DOHH2 (cell line): Measurements from ENCODE around the gene PKNOX1.

ENCODE experiments used
- H3F3A ChIP-seq: fragments of 200-600 bp; sonication (generic), shearing (Covaris generic); 2 replicates; pipeline ENCODE4 v1.6.0; 2016; ENCODE audit warnings: antibody characterized with exemption, mild to moderate bottlenecking; ENCODE audit not compliant: control insufficient read depth, insufficient read depth
- H3K27ac ChIP-seq: fragments of 200-600 bp; sonication (generic); 2 replicates; pipeline ENCODE4 v1.5.1; 2014; ENCODE audit warnings: low read depth, mild to moderate bottlenecking, low read length, moderate library complexity
- H3K27me3 ChIP-seq: fragments of 200-600 bp; sonication (generic); 2 replicates; pipeline ENCODE4 v1.6.1; 2014; ENCODE audit warnings: mild to moderate bottlenecking, low read length, mixed read lengths; ENCODE audit not compliant: control insufficient read depth
- H3K36me3 ChIP-seq: fragments of 200-600 bp; sonication (generic); 2 replicates; pipeline ENCODE4 v1.6.1; 2014; ENCODE audit warnings: mild to moderate bottlenecking, low read length, moderate library complexity, mixed read lengths; ENCODE audit not compliant: control insufficient read depth
- H3K4me1 ChIP-seq: fragments of 200-600 bp; sonication (generic); 2 replicates; pipeline ENCODE4 v1.6.1; 2014; ENCODE audit warnings: mild to moderate bottlenecking, low read length, mixed read lengths; ENCODE audit not compliant: control insufficient read depth
- H3K4me2 ChIP-seq: fragments of 200-600 bp; sonication (generic); 2 replicates; pipeline ENCODE4 v1.6.0; 2014; ENCODE audit warnings: mild to moderate bottlenecking, low read length, moderate library complexity
- H3K4me3 ChIP-seq: fragments of 200-600 bp; sonication (generic); 2 replicates; pipeline ENCODE4 v1.5.1; 2014; ENCODE audit warnings: mild to moderate bottlenecking, low read length, mixed read lengths
- H3K79me2 ChIP-seq: fragments of 200-600 bp; sonication (generic); 2 replicates; pipeline ENCODE4 v1.6.1; 2014; ENCODE audit warnings: mild to moderate bottlenecking, low read length, mixed read lengths; ENCODE audit not compliant: control insufficient read depth
- H3K9me2 ChIP-seq: fragments of 200-600 bp; sonication (generic); replicated peaks from 2 replicates; pipeline ENCODE4 v1.6.1; 2014; ENCODE audit warnings: mild to moderate bottlenecking, low read length, mixed read lengths; ENCODE audit not compliant: control insufficient read depth
- H3K9me3 ChIP-seq: fragments of 200-600 bp; sonication (generic); 2 replicates; pipeline ENCODE4 v1.6.1; 2014; ENCODE audit warnings: antibody characterized with exemption, low read length, mixed read lengths; ENCODE audit not compliant: control insufficient read depth, insufficient read depth
- H4K20me1 ChIP-seq: fragments of 200-600 bp; sonication (generic); 2 replicates; pipeline ENCODE4 v1.6.0; 2014; ENCODE audit warnings: low read depth, mild to moderate bottlenecking, antibody characterized with exemption, low read length, moderate library complexity; ENCODE audit not compliant: control insufficient read depth, insufficient read depth
- EZH2phosphoT487 ChIP-seq: fragments of 200-600 bp; sonication (generic); IDR thresholded peaks from 2 replicates; pipeline ENCODE4 v1.6.1; 2017; ENCODE audit warnings: borderline replicate concordance, mild to moderate bottlenecking, antibody characterized with exemption, low read length, moderate library complexity, mixed read lengths
- TF ChIP-seq, protein P1 (sequence below): fragments of 200-600 bp; sonication (generic); IDR thresholded peaks from one replicate; pipeline ENCODE4 v1.5.1; 2014; ENCODE audit warnings: antibody characterized with exemption, mild to moderate bottlenecking, low read depth, low read length; ENCODE audit not compliant: poor library complexity, severe bottlenecking

Gene PKNOX1

DNA sequence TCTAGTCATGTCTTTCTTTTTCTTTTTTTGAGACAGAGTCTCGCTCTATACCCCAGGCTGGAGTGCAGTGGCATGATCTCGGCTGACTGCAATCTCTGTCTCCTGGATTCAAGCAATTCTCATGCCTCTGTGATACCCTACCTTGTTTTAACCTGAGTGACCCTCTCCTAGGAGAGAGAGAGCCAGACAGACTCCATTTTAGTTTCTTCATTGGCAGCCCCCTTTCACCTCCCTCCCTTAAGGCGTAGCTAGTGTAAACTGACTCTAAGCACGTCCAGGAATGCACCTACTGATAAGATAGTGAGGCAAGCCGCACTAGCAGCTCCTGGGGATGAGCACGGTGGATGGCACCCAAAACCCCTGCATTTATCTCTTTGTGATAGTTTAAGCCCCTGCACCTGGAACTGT is 5.2 kb upstream of the PKNOX1 start:
- H3K27ac ChIP-seq = no peak overlapping the region
- H3K36me3 ChIP-seq = no peaks in the 10 kb centered on the region
- no peaks in the 10 kb centered on the region for H3F3A ChIP-seq
- peaks cover 11% of the 10 kb centered on the region for H3K4me1 ChIP-seq
- no peak overlapping the region for H3K4me2 ChIP-seq
- H3K27me3 ChIP-seq = no peaks in the 10 kb centered on the region
- H3K4me3 ChIP-seq = no peak overlapping the region
- H4K20me1 ChIP-seq = no peaks in the 10 kb centered on the region
- H3K9me3 ChIP-seq = no peaks in the 10 kb centered on the region
- TF ChIP-seq, protein P1, sequence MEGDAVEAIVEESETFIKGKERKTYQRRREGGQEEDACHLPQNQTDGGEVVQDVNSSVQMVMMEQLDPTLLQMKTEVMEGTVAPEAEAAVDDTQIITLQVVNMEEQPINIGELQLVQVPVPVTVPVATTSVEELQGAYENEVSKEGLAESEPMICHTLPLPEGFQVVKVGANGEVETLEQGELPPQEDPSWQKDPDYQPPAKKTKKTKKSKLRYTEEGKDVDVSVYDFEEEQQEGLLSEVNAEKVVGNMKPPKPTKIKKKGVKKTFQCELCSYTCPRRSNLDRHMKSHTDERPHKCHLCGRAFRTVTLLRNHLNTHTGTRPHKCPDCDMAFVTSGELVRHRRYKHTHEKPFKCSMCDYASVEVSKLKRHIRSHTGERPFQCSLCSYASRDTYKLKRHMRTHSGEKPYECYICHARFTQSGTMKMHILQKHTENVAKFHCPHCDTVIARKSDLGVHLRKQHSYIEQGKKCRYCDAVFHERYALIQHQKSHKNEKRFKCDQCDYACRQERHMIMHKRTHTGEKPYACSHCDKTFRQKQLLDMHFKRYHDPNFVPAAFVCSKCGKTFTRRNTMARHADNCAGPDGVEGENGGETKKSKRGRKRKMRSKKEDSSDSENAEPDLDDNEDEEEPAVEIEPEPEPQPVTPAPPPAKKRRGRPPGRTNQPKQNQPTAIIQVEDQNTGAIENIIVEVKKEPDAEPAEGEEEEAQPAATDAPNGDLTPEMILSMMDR = no peak
- no peaks in the 10 kb centered on the region for H3K79me2 ChIP-seq
- no peaks in the 10 kb centered on the region for H3K9me2 ChIP-seq

DNA sequence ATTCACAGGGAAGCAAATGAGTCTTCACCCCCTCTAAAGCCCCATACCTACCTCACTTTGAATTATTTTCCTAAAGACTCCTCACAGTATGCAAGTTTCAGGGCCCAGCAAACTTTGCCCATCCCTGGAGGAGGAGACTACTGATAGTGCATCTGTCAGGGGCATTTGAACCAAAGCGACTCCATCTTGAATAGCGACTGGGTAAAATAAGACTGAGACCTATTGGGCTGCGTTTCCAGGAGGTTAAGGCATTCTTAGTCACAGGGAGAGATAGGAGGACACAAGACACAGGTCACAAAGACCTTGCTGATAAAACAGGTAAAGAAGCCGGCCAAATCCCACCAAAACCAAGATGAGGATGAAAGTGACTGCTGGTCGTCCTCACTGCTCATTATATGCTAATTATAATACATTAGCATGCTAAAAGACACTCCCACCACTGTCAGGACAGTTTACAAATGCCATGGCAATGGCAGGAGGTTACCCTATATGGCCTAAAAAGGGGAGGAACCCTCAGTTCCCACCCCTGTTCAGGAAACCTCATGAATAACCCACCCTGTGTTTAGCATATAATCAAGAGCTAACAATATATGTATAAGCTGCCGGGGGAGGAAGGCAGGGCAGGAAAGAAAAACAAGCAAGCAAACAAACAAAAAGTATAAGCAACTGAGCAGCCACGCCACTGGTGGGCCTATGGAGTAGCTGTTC is 3.3 kb upstream of the PKNOX1 start:
- no peak overlapping the region for H3K4me2 ChIP-seq
- peaks cover 18% of the 10 kb centered on the region for H3K4me1 ChIP-seq
- H3F3A ChIP-seq = no peaks in the 10 kb centered on the region
- peaks cover 10% of the 10 kb centered on the region for H3K79me2 ChIP-seq
- H3K36me3 ChIP-seq = no peaks in the 10 kb centered on the region; the same call in 1 of the 2 replicates
- H3K4me3 ChIP-seq = no peak overlapping the region
- TF ChIP-seq, protein P1 = no peak
- no peak for TF ChIP-seq EZH2phosphoT487
- no peaks in the 10 kb centered on the region for H3K9me2 ChIP-seq
- H3K27ac ChIP-seq = no peak overlapping the region
- H4K20me1 ChIP-seq = no peaks in the 10 kb centered on the region
- no peaks in the 10 kb centered on the region for H3K9me3 ChIP-seq
- no peaks in the 10 kb centered on the region for H3K27me3 ChIP-seq

DNA sequence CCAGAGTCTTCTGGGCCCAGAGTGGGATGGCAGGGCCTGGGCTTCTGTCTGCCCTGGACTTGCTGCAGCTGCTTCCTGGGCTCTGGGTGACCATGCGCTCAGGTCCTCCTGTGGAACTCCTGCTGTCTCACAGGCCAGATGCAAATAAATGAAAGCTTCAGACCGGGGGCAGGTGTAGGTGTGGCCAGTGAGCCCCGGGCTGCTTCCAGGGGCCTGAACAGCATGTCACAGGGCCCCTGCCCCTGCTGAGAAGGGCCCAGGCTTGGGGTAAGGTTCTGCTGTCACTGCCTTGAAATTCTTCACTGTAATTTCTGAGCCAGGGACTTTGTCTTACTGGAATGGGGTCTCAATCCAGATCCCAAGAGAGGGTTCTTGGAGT is 2.5 kb upstream of the PKNOX1 start:
- H3K27ac ChIP-seq = no peak overlapping the region
- no peaks in the 10 kb centered on the region for H4K20me1 ChIP-seq
- H3K9me3 ChIP-seq = no peaks in the 10 kb centered on the region
- peaks cover 18% of the 10 kb centered on the region for H3K79me2 ChIP-seq
- peaks cover 25% of the 10 kb centered on the region for H3K4me1 ChIP-seq
- H3K4me3 ChIP-seq = no peak overlapping the region
- peaks cover 7% of the 10 kb centered on the region for H3K36me3 ChIP-seq
- no peaks in the 10 kb centered on the region for H3K27me3 ChIP-seq
- no peak overlapping the region for H3K4me2 ChIP-seq
- no peaks in the 10 kb centered on the region for H3K9me2 ChIP-seq
- H3F3A ChIP-seq = peaks cover 4% of the 10 kb centered on the region; the same call in 1 of the 2 replicates
- TF ChIP-seq, protein P1 = no peak
- no peak for TF ChIP-seq EZH2phosphoT487
